GM04503 (cell line): Measurements from ENCODE around the gene CLIC5.

Experiments used
- DNase-seq: peaks from one replicate; pipeline ENCODE4 v3.0.0-alpha.2; 2012; ENCODE audit warnings: low read depth

The CLIC5 gene

DNA sequence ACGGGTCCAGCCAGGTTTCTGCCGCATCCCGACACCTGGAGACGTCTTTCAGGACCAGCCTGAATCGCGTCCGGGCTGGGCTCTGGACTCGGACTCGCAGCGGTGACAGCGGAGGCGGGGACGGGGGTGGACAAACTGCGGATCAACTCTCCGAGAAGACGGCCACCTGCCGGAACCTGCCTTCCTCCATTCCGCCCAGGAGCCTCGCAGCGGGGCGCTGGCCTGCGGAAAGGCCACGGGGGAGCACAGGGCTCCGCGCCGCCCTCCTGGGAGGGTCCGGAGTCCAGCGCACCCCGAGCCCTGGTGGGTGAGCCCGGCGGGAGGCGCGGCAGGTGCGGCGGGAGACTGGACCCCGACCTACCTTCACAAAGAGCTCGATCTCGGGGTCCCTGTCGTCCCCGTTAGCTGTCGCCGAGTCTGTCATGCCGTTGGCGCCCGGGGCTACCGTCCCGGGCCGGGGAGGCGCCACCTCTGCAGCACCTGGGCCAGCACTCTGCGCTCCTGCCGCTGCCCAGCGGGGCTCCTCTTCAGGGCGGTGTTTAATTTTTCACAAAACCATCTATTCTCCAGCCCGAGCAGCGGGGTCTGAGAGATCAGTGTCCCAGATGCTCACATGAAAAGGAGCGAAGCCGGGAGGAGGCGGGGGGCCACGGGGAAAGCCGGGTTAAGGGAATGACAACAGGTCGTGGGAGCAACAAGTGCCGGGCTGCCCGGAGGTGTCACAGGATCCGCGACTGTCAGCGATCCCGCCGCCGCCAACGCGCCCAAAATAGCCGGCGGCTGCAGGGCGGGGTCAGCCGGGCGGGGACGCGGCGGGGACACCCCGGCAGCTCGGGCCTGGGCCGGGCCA, at the start of gene CLIC5:
CLIC5 (minus strand) TSS at position 742 of the 850 bp plus-strand sequence; CDS start at position 424, 318 bp downstream.
- no peak for DNase-seq

DNA sequence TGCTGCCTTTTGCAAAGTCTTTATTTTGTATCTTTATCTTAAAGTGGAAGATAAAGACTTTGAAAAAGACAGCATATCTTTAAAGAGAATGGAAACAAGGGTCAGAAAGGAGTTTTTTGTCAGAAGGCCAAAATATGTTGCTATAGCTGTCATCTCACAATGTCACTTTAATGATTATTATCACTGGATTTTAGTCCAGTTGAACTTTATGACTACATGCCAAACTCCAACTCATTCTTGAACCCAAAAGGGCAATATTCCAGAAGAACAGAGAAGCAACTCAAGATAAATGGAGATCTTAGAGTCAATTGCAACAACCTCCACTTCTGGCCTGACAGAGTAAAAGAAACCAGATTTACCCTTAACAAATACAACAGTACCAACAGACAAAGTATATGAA, 47.3 kb upstream of the CLIC5 start:
- no peak for DNase-seq

- DNase-seq = no peak
These were observed 46.7 kb upstream of the CLIC5 start for GRCh38 chr6:46062312-46062711.

DNA sequence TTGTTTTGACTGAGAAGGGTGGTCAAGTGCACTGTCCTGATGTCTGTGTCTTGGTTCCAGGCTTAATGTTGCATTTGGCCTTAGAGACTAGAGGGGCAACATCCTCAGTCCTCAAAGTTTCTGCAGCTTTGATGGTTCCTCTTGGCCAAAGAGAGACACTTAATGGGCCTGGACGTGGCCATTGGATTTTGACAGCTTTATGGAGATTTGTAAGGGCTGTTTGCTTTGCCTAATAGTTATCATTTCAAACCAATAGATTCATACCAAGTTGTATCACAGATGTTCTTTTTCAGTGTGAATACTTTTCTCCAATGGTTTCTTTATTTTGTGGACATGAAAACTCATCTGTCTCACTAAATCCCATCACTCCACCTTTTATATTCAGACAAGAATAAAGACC, 45.8 kb upstream of the CLIC5 start:
- no peak for DNase-seq

GRCh38 chr6:46059608-46060007, 43.9 kb upstream of the CLIC5 start:
- DNase-seq = no peak

DNA sequence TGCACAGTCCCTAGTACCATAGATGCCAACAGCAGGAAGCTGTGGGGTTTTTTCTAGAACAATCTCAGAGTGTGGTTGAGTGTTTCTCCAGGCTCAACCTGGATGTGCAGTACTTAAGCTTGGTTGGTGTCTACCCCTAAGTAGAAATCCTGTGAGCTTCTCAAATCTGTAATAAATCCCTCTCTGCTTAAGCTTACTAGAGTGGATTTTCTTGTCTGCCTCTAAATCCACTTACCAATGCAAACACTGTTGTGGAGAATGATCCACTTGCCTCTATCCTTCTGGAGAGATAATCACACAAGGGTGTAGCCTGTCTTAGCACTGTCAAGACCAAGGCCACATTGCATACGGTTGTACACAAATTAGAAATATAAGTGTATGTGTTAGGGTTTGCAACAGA, 43.3 kb upstream of the CLIC5 start:
- DNase-seq = no peak

DNA sequence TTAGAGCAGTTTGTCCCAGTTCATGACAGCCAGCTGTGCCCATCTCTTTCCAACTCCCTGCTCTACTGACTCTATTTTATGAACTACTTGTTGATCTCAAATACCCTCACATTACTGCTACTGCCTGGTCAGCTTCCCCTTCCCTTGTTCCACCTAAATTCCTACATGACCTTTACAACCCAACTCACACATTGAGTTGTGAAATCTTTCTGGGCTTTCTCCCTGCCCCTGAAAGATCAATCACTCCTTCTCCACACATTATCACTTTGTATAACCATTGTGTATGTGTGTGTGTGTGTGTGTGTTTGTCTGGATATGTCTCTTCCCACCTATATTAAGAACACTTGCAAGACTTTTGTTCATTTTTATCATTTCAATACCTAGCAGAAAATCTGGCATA, 42.1 kb upstream of the CLIC5 start:
- no peak for DNase-seq

DNA sequence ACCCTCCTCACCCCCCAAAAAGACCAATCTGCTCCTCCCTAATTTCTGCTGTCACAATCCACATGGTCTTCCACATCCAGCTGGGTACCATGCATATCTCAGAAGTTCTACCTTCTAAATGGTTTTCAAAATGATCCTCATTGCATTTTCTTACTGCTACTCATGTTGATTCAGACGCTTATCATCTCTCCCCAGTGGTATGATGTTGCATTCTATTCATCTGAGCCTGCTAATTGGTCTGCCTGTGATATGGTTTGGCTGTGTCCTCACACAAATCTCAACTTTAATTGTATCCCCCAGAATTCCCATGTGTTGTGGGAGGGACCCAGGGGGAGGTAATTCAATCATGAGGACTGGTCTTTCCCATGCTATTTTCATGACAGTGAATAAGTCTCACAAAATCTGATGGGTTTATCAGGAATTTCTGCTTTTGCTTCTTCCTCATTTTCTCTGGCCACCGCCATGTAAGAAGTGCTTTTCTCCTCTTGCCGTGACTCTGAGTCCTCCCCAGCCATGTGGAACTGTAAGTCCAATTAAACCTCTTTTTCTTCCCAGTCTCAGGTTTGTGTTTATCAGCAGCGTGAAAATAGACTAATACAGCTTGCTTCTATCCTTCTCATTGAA, 41.4 kb upstream of the CLIC5 start:
- DNase-seq = no peak

- no peak for DNase-seq
These were observed 38.9 kb upstream of the CLIC5 start for GRCh38 chr6:46054516-46054915.

GRCh38 chr6:46053039-46053933, 37.6 kb upstream of the CLIC5 start:
- DNase-seq = no peak

DNA sequence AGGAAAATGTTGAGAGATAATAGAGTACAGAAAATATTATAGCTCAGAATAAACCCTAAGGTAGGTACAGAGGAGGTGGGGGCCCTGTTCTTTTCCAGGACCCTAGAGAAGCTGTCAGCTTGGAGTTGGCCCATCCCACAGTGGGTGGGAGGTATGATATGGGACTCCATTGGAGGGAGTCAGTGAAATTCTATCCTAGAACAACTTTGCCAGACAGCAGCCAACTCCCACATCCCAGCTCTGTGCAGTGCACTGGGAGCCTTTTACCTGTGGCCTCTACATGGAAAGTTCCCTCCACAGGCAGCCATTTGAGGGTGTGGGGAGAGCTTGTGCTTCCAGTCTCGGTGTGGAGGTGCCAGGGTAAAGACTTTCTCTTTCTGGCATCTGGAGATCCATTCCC, 36.8 kb upstream of the CLIC5 start:
- no peak for DNase-seq

DNA sequence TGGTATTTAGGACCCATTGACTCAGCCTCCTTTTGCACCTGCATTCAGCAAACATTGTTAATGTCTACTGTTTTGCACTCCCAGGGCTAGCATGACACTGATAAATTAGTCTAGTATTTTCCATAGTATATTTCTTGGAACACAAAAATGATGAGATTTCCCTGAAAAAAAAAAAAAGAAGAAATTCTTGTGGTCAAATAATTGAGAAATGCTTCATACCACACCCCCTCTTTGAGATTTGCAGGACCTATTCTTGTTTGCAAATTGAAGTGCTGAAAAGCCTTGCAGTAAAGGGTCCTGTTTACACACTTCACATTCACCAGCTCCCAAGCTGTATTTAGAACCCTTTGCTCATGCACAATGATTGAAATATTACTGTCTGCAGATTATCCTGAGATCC, 36.3 kb upstream of the CLIC5 start:
- no peak for DNase-seq

GRCh38 chr6:46050845-46051405, 35.3 kb upstream of the CLIC5 start:
- no peak for DNase-seq

- DNase-seq = no peak
These were observed 33.1 kb upstream of the CLIC5 start for GRCh38 chr6:46048646-46049297.

DNA sequence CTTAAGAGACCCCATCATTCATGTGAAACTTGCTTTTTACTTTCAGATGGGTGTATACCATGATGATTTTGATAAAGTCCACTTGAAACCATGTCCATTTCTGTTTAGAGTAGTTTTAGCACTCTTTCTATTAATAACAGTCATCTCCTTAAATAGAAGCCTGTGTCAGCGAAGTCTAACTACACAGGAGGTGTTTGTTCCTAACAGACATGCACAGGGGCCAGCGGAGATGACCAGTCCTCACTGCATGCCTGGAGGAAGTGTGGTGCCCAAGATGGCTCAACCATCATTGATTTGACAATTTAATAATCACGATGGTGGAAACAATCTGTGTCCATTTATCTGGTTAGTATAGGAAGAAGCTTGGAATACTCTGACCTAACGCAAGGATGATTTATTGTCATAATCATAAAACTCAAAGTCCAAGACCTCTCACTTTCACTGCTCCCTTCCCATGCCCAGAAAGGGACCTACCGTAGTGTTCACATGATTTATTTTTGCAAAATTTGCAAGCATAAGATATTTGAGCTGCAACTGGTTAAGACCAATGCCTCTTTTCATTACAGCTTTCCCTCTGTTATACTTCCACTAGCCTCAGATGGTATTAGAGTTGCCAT, 31.0 kb upstream of the CLIC5 start:
- no peak for DNase-seq

- DNase-seq = peak; percentile 37
These were observed 29.4 kb upstream of the CLIC5 start for GRCh38 chr6:46044881-46045617.

DNA sequence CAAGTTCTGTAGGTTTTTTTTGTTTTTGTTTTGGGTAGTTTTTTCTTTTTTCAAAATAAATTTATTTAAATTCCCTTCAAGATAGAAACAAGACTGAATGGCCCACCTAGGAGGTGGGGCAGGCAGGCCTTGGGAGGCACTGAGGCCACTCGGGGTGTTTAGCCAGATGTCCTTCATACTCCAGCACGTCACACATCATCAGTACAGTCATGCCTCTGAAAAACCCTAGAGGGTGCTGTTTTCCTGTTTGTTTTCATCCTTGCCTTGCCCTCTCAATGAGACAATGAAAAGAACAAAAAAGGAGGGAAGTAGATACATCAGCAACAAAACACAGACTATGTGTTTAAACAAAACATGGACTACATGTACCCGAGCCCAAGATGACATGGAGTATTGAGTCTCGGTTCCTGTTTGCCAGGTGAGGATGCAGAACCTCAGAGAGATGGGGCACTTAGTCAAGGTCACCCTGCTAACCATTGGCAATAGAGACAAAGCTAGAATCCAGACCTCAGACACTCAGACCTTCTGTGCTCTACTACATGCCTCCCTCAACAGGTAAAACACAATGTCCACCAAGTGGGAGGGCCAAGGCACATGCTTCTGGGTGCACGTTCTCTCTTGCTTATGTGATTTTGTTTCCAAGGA, 26.8 kb upstream of the CLIC5 start:
- peak; percentile 7 for DNase-seq

GRCh38 chr6:46040288-46040687, 24.6 kb upstream of the CLIC5 start:
- no peak for DNase-seq

DNA sequence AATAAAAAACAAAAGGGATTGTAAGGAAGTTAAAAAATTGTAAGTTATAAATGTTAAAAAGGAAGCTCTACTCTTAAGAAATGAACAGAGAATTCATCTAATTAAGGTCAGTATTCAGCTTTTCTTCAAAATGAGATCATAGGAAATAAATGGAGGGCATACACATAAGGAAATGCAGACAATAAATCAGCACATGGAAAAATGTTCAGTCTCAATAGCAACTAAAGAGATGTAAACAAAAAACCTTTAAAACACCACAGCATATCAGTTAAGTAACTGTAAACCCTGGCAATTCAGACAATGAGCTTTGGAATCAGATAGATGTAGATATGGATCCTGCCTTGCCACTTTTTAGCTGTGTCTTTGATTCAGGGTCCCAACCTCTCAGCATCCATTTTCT, 24.0 kb upstream of the CLIC5 start:
- DNase-seq = no peak

- DNase-seq = no peak
These were observed 21.3 kb upstream of the CLIC5 start for GRCh38 chr6:46036911-46037310.
